ENCODE data around the gene BLM.

GRCh38 chr15:90701880-90702630 lies 15.1 kb upstream of the BLM start:
- TF ChIP-seq, protein P1, sequence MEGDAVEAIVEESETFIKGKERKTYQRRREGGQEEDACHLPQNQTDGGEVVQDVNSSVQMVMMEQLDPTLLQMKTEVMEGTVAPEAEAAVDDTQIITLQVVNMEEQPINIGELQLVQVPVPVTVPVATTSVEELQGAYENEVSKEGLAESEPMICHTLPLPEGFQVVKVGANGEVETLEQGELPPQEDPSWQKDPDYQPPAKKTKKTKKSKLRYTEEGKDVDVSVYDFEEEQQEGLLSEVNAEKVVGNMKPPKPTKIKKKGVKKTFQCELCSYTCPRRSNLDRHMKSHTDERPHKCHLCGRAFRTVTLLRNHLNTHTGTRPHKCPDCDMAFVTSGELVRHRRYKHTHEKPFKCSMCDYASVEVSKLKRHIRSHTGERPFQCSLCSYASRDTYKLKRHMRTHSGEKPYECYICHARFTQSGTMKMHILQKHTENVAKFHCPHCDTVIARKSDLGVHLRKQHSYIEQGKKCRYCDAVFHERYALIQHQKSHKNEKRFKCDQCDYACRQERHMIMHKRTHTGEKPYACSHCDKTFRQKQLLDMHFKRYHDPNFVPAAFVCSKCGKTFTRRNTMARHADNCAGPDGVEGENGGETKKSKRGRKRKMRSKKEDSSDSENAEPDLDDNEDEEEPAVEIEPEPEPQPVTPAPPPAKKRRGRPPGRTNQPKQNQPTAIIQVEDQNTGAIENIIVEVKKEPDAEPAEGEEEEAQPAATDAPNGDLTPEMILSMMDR (conservative IDR thresholded peaks at IDR 0.05; ENCODE audit: low read depth, low read length), result no peak
- TF ChIP-seq MXI1 (IDR thresholded peaks at IDR 0.05; ENCODE audit: borderline replicate concordance, low read depth, low read length) (no peak), RAD21 (IDR thresholded peaks at IDR 0.05; ENCODE audit: low read length) (no peak), POLR2A (IDR thresholded peaks at IDR 0.05; ENCODE audit: low read depth, low read length) (no peak), SMC3 (IDR thresholded peaks at IDR 0.05; ENCODE audit: low read depth, low read length) (no peak)
- TF ChIP-seq, protein P2, sequence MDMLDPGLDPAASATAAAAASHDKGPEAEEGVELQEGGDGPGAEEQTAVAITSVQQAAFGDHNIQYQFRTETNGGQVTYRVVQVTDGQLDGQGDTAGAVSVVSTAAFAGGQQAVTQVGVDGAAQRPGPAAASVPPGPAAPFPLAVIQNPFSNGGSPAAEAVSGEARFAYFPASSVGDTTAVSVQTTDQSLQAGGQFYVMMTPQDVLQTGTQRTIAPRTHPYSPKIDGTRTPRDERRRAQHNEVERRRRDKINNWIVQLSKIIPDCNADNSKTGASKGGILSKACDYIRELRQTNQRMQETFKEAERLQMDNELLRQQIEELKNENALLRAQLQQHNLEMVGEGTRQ (IDR thresholded peaks at IDR 0.05; ENCODE audit: low read depth, low read length), result no peak
